Ishikawa (cell line): ENCODE measurements around the gene RPRD1B.

Experiments used
- CEBPB ChIP-seq: IDR thresholded peaks from 2 replicates; pipeline ENCODE4 v1.6.1; 2012
- CREB1 ChIP-seq: IDR thresholded peaks from 2 replicates; pipeline ENCODE4 v1.6.1; 2012; ENCODE audit warnings: low read depth
- EGR1 ChIP-seq: IDR thresholded peaks from 2 replicates; pipeline ENCODE4 v1.6.1; 2012
- EP300 ChIP-seq: IDR thresholded peaks from 2 replicates; pipeline ENCODE4 v1.6.1; 2012; ENCODE audit warnings: borderline replicate concordance
- FOXM1 ChIP-seq: IDR thresholded peaks from 2 replicates; pipeline ENCODE4 v1.6.1; 2012; ENCODE audit warnings: low read depth, borderline replicate concordance
- NFIC ChIP-seq: IDR thresholded peaks from 2 replicates; pipeline ENCODE4 v1.6.1; 2012
- RAD21 ChIP-seq: IDR thresholded peaks from 2 replicates; pipeline ENCODE4 v1.6.1; 2012; ENCODE audit warnings: low read depth
- REST ChIP-seq: IDR thresholded peaks from 2 replicates; pipeline ENCODE4 v1.6.1; 2012; ENCODE audit warnings: low read depth, mild to moderate bottlenecking
- TAF1 ChIP-seq: IDR thresholded peaks from 2 replicates; pipeline ENCODE4 v1.6.1; 2012; ENCODE audit warnings: low read depth, mild to moderate bottlenecking
- TCF12 ChIP-seq: IDR thresholded peaks from 2 replicates; pipeline ENCODE4 v1.6.1; 2012; ENCODE audit warnings: low read depth
- TEAD4 ChIP-seq: IDR thresholded peaks from 2 replicates; pipeline ENCODE4 v1.6.1; 2012
- YY1 ChIP-seq: IDR thresholded peaks from 2 replicates; pipeline ENCODE4 v1.6.1; 2012; ENCODE audit warnings: low read depth
- ZBTB7A ChIP-seq: IDR thresholded peaks from 2 replicates; pipeline ENCODE4 v1.6.1; 2012; ENCODE audit warnings: low read depth
- TF ChIP-seq, protein P1 (sequence below): IDR thresholded peaks from 2 replicates; pipeline ENCODE4 v1.6.1; 2012
- TF ChIP-seq, protein P2 (sequence below): IDR thresholded peaks from 2 replicates; pipeline ENCODE4 v1.6.1; 2012

RPRD1B gene

DNA sequence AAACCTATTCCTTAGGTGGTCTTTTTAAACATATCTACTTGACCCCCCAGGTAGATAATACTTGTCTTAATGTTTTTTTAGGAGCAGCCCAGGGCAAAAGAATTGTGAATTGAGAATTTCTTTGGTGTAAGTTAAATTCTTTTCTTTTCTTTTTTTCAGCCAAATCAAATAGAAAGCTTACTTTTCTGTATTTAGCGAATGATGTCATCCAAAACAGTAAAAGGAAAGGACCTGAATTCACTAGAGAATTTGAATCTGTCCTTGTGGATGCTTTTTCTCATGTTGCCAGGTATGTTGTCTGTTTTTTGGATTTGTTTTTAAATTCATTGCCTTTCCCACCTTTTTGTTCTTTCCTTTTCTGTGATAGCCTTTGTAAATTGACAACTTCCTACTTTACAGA, 6.7 kb downstream of the RPRD1B start:
- TF ChIP-seq, protein P1, sequence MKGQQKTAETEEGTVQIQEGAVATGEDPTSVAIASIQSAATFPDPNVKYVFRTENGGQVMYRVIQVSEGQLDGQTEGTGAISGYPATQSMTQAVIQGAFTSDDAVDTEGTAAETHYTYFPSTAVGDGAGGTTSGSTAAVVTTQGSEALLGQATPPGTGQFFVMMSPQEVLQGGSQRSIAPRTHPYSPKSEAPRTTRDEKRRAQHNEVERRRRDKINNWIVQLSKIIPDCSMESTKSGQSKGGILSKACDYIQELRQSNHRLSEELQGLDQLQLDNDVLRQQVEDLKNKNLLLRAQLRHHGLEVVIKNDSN: no peak
- TF ChIP-seq REST (no peak), RAD21 (no peak), NFIC (no peak), TCF12 (no peak), FOXM1 (no peak), TEAD4 (no peak)
- TF ChIP-seq, protein P2, sequence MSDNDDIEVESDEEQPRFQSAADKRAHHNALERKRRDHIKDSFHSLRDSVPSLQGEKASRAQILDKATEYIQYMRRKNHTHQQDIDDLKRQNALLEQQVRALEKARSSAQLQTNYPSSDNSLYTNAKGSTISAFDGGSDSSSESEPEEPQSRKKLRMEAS: no peak

DNA sequence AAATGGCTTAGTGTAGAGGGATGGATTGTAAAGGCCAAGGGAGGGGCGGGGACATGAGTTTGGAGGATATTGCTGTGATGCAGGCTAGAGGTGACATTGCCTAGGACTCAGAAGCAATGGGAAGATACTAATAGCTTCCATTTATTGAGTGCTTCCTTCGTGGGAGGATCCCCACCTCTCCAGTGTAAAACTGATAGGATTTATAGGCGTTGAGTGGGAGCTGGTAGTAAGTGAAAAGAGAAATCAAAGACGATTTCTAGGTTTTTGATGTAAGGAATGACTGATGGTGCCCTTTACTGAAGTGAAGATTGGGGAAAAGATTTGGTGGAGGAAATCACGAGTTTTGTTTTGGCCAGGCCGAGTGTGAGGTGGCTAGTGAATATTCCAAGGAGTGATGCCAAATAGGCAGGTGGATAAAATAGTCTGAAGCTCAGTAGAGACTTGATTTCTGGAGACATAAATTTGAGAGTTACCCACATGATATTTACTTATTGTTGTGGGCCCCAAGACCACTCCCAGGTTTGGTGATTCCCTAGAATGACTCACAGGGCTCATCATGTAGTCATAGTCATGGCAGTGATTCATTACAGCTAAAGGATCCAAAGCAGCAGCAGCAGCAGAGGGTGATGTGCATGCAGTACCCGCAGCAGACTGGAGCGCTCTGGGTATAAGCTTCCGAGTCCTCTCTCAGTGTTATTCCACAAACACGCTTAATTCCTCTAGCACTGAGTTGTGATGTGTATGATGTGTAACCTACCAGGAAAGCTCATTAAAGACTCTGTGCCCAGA, 10.2 kb downstream of the RPRD1B start:
- TF ChIP-seq RAD21 (no peak), TEAD4 (no peak), EGR1 (no peak), TAF1 (no peak), FOXM1 (no peak), REST (no peak), CREB1 (no peak), NFIC (no peak), YY1 (no peak), TCF12 (no peak), EP300 (no peak), ZBTB7A (no peak), CEBPB (no peak)
- TF ChIP-seq, protein P2: no peak
- TF ChIP-seq, protein P1: no peak

- TF ChIP-seq, protein P1: no peak
- TF ChIP-seq, protein P2: no peak
- TF ChIP-seq CEBPB (no peak), REST (no peak), EP300 (no peak), TAF1 (no peak), FOXM1 (no peak), CREB1 (no peak), YY1 (no peak), NFIC (no peak), TEAD4 (no peak), ZBTB7A (no peak), RAD21 (no peak), TCF12 (no peak), EGR1 (no peak)
Measured at GRCh38 chr20:38044685-38045084, 11.1 kb downstream of the RPRD1B start.

DNA sequence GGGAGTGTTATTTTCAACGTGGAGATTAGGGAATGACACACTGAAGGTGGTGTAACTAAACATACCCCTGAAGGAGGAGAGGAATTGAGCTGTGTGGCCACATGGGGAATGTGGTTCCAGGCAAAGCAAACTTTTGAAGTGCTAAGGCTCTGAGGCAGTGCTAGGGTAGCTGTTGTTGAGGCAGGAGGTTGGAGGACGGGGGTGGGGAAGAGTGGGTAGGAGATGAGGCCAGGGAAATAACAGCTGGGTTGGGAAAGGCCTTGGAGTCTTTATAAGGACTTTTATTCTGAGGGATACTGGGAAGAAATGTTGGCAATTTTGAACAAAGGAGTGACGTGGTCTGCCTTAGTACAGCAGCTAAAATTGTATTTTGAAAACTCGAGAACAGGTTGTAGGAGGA, 13.0 kb downstream of the RPRD1B start:
- TF ChIP-seq, protein P1: no peak
- TF ChIP-seq, protein P2: no peak
- TF ChIP-seq FOXM1 (no peak), EGR1 (no peak), REST (no peak), CEBPB (no peak), TCF12 (no peak), NFIC (no peak), RAD21 (no peak), YY1 (no peak), EP300 (no peak), TAF1 (no peak), CREB1 (no peak)
